Erythroblast (primary cell): Measurements from ENCODE around the gene TAF3.

ENCODE experiments used
- DNase-seq, 2 experiments: peaks; one replicate each; lab custom pipeline; 2025; lab: John Stamatoyannopoulos, UW
- GATA1 ChIP-seq: IDR thresholded peaks from 2 replicates; pipeline ENCODE4 v1.6.1; 2011; ENCODE audit warnings: low read depth, mild to moderate bottlenecking, control low read depth, low read length, moderate library complexity
- POLR2A ChIP-seq: IDR thresholded peaks from 2 replicates; pipeline ENCODE4 v1.6.1; 2011; ENCODE audit warnings: mild to moderate bottlenecking, low read length

The TAF3 gene

GRCh38 chr10:7876541-7877127, 58.3 kb downstream of the TAF3 start:
- no peak for TF ChIP-seq GATA1
- no peak for TF ChIP-seq POLR2A
- DNase-seq: no peak

GRCh38 chr10:7881119-7881518, 62.8 kb downstream of the TAF3 start:
- no peak for DNase-seq
- TF ChIP-seq GATA1: no peak

- TF ChIP-seq POLR2A: no peak
- TF ChIP-seq GATA1: no peak
- peak; percentile 10 to 40 for DNase-seq
These were observed 67.8 kb downstream of the TAF3 start for GRCh38 chr10:7886056-7886455.

- no peak for TF ChIP-seq GATA1
- no peak for TF ChIP-seq POLR2A
- peak; percentile 41 to 57 for DNase-seq
These were observed 69.0 kb downstream of the TAF3 start for GRCh38 chr10:7887174-7887816.

- no peak for DNase-seq
- TF ChIP-seq GATA1 (no peak), POLR2A (no peak)
These were observed 71.7 kb downstream of the TAF3 start for GRCh38 chr10:7889947-7890542.

GRCh38 chr10:7890781-7891180, 72.5 kb downstream of the TAF3 start:
- DNase-seq: peak; percentile 3 to 12
- TF ChIP-seq POLR2A (no peak), GATA1 (no peak)

- DNase-seq: no peak
- TF ChIP-seq GATA1: no peak
These were observed 73.3 kb downstream of the TAF3 start for GRCh38 chr10:7891634-7892033.

GRCh38 chr10:7892146-7892545, 73.8 kb downstream of the TAF3 start:
- TF ChIP-seq POLR2A (no peak), GATA1 (no peak)
- no peak for DNase-seq

- no peak for DNase-seq
- TF ChIP-seq GATA1 (no peak), POLR2A (no peak)
These were observed 77.4 kb downstream of the TAF3 start for GRCh38 chr10:7895699-7896090.

- DNase-seq: no peak
- TF ChIP-seq POLR2A: no peak
- TF ChIP-seq GATA1: no peak
These were observed 78.0 kb downstream of the TAF3 start for GRCh38 chr10:7896297-7896696.

- DNase-seq: no peak
- TF ChIP-seq POLR2A (no peak), GATA1 (no peak)
These were observed 83.0 kb downstream of the TAF3 start for GRCh38 chr10:7901256-7901655.

- DNase-seq: peak in 1 of 2 experiments; percentile 15
- TF ChIP-seq GATA1 (no peak), POLR2A (no peak)
These were observed 84.1 kb downstream of the TAF3 start for GRCh38 chr10:7902413-7902812.

GRCh38 chr10:7903851-7904250, 85.5 kb downstream of the TAF3 start:
- TF ChIP-seq POLR2A: no peak
- TF ChIP-seq GATA1: no peak
- DNase-seq: no peak

- TF ChIP-seq GATA1: no peak
- TF ChIP-seq POLR2A: no peak
- no peak for DNase-seq
These were observed 87.8 kb downstream of the TAF3 start for GRCh38 chr10:7906128-7906527.
